GM10248 (cell line): ENCODE results near the gene ANKRD30A.
"Not testable (repeated sequence)": the region's sequence is repeated elsewhere in the genome, so short reads cannot be mapped to it uniquely, and the experiment has no call there.

ENCODE experiments used
- CTCF ChIA-PET: fragments of 300-600 bp; sonication (Branson Sonifier 250); formaldehyde crosslinking; extraction: SDS; loops from one replicate; lab custom pipeline; 2021; ENCODE audit warnings: antibody characterized with exemption; lab: Yijun Ruan, JAX
- POLR2A ChIA-PET: fragments of 350-650 bp; sonication (Branson Sonifier 250); formaldehyde crosslinking; extraction: SDS; loops from one replicate; lab custom pipeline; 2020; ENCODE audit warnings: antibody characterized with exemption; lab: Yijun Ruan, JAX
- DNase-seq: peaks from one replicate; pipeline ENCODE4 v3.0.0; 2012; ENCODE audit errors: extremely low spot score
- CTCF ChIP-seq: IDR thresholded peaks from 2 replicates; pipeline ENCODE4 v1.5.1; 2012; ENCODE audit warnings: mild to moderate bottlenecking, low read depth; ENCODE audit errors: extremely low read depth, missing control alignments, control extremely low read depth

Gene ANKRD30A

GRCh38 chr10:37225163-37225562 is 99.8 kb downstream of the ANKRD30A start:
- POLR2A ChIA-PET, result no interaction called here
- CTCF ChIA-PET, result interaction anchor here (1.0 kb wide), 1 partner anchor 12 kb away, joined by 3 read pairs; no protein-coding TSS in a partner anchor
- DNase-seq, result no peak
- no peak for TF ChIP-seq CTCF

GRCh38 chr10:37226524-37226923 is 101.1 kb downstream of the ANKRD30A start:
- ChIA-PET CTCF (no interaction called here), POLR2A (no interaction called here)
- no peak for DNase-seq
- TF ChIP-seq CTCF, result no peak

GRCh38 chr10:37234692-37235091 is 109.3 kb downstream of the ANKRD30A start:
- no peak for TF ChIP-seq CTCF
- DNase-seq, result no peak
- ChIA-PET CTCF (no interaction called here), POLR2A (no interaction called here)

- ChIA-PET POLR2A (no interaction called here), CTCF (interaction anchor here (1.2 kb wide), 1 partner anchor 16 kb away, joined by 3 read pairs; no protein-coding TSS in a partner anchor)
- DNase-seq, result no peak
- no peak for TF ChIP-seq CTCF
These were observed 110.7 kb downstream of the ANKRD30A start for GRCh38 chr10:37236093-37236492.

GRCh38 chr10:37240223-37240622 is 114.8 kb downstream of the ANKRD30A start:
- ChIA-PET POLR2A (no interaction called here), CTCF (no interaction called here)
- TF ChIP-seq CTCF, result no peak
- no peak for DNase-seq

GRCh38 chr10:37246637-37247036 is 121.2 kb downstream of the ANKRD30A start:
- CTCF ChIA-PET, result no interaction called here

GRCh38 chr10:37255837-37256236 is 130.4 kb downstream of the ANKRD30A start:
- DNase-seq, POLR2A ChIA-PET, CTCF ChIA-PET: not testable (repeated sequence)

More at GRCh38 chr10:37246637-37247036, 121.2 kb downstream of the ANKRD30A start:
- TF ChIP-seq CTCF, result no peak
- POLR2A ChIA-PET, result no interaction called here
- no peak for DNase-seq
